HepG2 (cell line): Measurements from ENCODE around the gene CHRM2.

ENCODE experiments used
- ARID2 ChIP-seq: sonication (generic); formaldehyde crosslinking; IDR thresholded peaks from 2 replicates; pipeline ENCODE4 v1.8.1; 2022; ENCODE audit warnings: mild to moderate bottlenecking, missing genetic modification reagents, borderline replicate concordance
- CCAR2 ChIP-seq: fragments of 200-400 bp; formaldehyde crosslinking; optimal IDR thresholded peaks from 2 replicates; pipeline ENCODE3; 2018; ENCODE audit warnings: low read depth, mild to moderate bottlenecking, low read length, moderate library complexity
- EED ChIP-seq: sonication (generic); formaldehyde crosslinking; IDR thresholded peaks from 2 replicates; pipeline ENCODE4 v1.5.0; 2020; ENCODE audit warnings: mild to moderate bottlenecking, missing genetic modification reagents
- HBP1 ChIP-seq: IDR thresholded peaks from 2 replicates; pipeline ENCODE4 v1.6.1; 2016; ENCODE audit warnings: low read depth, control low read depth
- NR2C2 ChIP-seq: sonication (generic); formaldehyde crosslinking; IDR thresholded peaks from 2 replicates; pipeline ENCODE4 v1.4.0; 2020; ENCODE audit warnings: missing genetic modification reagents, mild to moderate bottlenecking, moderate library complexity, borderline replicate concordance
- PAX8 ChIP-seq: sonication (generic); formaldehyde crosslinking; IDR thresholded peaks from 2 replicates; pipeline ENCODE4 v1.8.0; 2022; ENCODE audit warnings: mild to moderate bottlenecking, missing genetic modification reagents, borderline replicate concordance
- YY1 ChIP-seq: IDR thresholded peaks from 2 replicates; pipeline ENCODE4 v1.6.1; 2011; ENCODE audit warnings: low read length, low read depth, moderate library complexity, mild to moderate bottlenecking; ENCODE audit not compliant: insufficient read depth, insufficient replicate concordance
- ZNF704 ChIP-seq: sonication (generic); formaldehyde crosslinking; IDR thresholded peaks from 2 replicates; pipeline ENCODE4 v1.8.1; 2023; ENCODE audit warnings: mild to moderate bottlenecking, inconsistent platforms, moderate library complexity, missing genetic modification reagents, borderline replicate concordance
- ZNF772 ChIP-seq: sonication (generic); formaldehyde crosslinking; IDR thresholded peaks from 2 replicates; pipeline ENCODE4 v1.5.0; 2020; ENCODE audit warnings: mild to moderate bottlenecking, missing genetic modification reagents
- ZNF773 ChIP-seq: sonication (generic); formaldehyde crosslinking; IDR thresholded peaks from 2 replicates; pipeline ENCODE4 v1.4.0; 2020; ENCODE audit warnings: missing genetic modification reagents, borderline replicate concordance
- TF ChIP-seq, protein P1 (sequence below): sonication (generic); formaldehyde crosslinking; IDR thresholded peaks from 2 replicates; pipeline ENCODE4 v1.5.0; 2020; ENCODE audit warnings: mild to moderate bottlenecking, missing genetic modification reagents, moderate library complexity

GRCh38 chr7:136890399-136890798 lies 21.9 kb downstream of the CHRM2 start:
- TF ChIP-seq HBP1 (no peak), ZNF772 (CRISPR knock-in tag) (no peak), EED (CRISPR knock-in tag) (no peak), ZNF704 (no peak), NR2C2 (CRISPR knock-in tag) (no peak), YY1 (no peak), PAX8 (CRISPR knock-in tag) (no peak), CCAR2 (no peak), ZNF773 (CRISPR knock-in tag) (no peak), ARID2 (no peak)
- TF ChIP-seq, protein P1, sequence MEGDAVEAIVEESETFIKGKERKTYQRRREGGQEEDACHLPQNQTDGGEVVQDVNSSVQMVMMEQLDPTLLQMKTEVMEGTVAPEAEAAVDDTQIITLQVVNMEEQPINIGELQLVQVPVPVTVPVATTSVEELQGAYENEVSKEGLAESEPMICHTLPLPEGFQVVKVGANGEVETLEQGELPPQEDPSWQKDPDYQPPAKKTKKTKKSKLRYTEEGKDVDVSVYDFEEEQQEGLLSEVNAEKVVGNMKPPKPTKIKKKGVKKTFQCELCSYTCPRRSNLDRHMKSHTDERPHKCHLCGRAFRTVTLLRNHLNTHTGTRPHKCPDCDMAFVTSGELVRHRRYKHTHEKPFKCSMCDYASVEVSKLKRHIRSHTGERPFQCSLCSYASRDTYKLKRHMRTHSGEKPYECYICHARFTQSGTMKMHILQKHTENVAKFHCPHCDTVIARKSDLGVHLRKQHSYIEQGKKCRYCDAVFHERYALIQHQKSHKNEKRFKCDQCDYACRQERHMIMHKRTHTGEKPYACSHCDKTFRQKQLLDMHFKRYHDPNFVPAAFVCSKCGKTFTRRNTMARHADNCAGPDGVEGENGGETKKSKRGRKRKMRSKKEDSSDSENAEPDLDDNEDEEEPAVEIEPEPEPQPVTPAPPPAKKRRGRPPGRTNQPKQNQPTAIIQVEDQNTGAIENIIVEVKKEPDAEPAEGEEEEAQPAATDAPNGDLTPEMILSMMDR (CRISPR knock-in tag): no peak
